ENCODE measurements around the gene SORT1.
"Not testable (repeated sequence)": the region's sequence is repeated elsewhere in the genome, so short reads cannot be mapped to it uniquely, and the experiment has no call there.

SORT1 gene

GRCh38 chr1:109379422-109379821, 18.3 kb downstream of the SORT1 start:
- no peak for DNase-seq

- no peak for DNase-seq
Measured at GRCh38 chr1:109377698-109378097, 20.0 kb downstream of the SORT1 start.

GRCh38 chr1:109373696-109374095, 24.0 kb downstream of the SORT1 start:
- not testable (repeated sequence) for DNase-seq

- DNase-seq, result no peak
Measured at GRCh38 chr1:109373126-109373525, 24.6 kb downstream of the SORT1 start.

GRCh38 chr1:109372281-109372680, 25.4 kb downstream of the SORT1 start:
- no peak for DNase-seq

GRCh38 chr1:109371341-109371739, 26.4 kb downstream of the SORT1 start:
- DNase-seq, result no peak

GRCh38 chr1:109370712-109371340, 26.9 kb downstream of the SORT1 start:
- no peak for DNase-seq

GRCh38 chr1:109369167-109369746, 28.5 kb downstream of the SORT1 start:
- DNase-seq, result no peak

- no peak for DNase-seq
Measured at GRCh38 chr1:109368464-109368863, 29.3 kb downstream of the SORT1 start.

GRCh38 chr1:109367626-109368025, 30.1 kb downstream of the SORT1 start:
- DNase-seq, result no peak

- no peak for DNase-seq
Measured at GRCh38 chr1:109365642-109366204, 32.0 kb downstream of the SORT1 start.

- no peak for DNase-seq
Measured at GRCh38 chr1:109361649-109362048, 36.1 kb downstream of the SORT1 start.

- DNase-seq, result no peak
Measured at GRCh38 chr1:109361069-109361468, 36.6 kb downstream of the SORT1 start.

- no peak for DNase-seq
Measured at GRCh38 chr1:109357616-109358015, 40.1 kb downstream of the SORT1 start.

- no peak for DNase-seq
Measured at GRCh38 chr1:109356915-109357314, 40.8 kb downstream of the SORT1 start.

GRCh38 chr1:109356505-109356904, 41.2 kb downstream of the SORT1 start:
- DNase-seq, result no peak

- no peak for DNase-seq
Measured at GRCh38 chr1:109354929-109355328, 42.8 kb downstream of the SORT1 start.

- no peak for DNase-seq
Measured at GRCh38 chr1:109351457-109351856, 46.3 kb downstream of the SORT1 start.

- no peak for DNase-seq
Measured at GRCh38 chr1:109350655-109351054, 47.1 kb downstream of the SORT1 start.

GRCh38 chr1:109350182-109350581, 47.5 kb downstream of the SORT1 start:
- no peak for DNase-seq

GRCh38 chr1:109347511-109347910, 50.2 kb downstream of the SORT1 start:
- no peak for DNase-seq

- DNase-seq, result no peak
Measured at GRCh38 chr1:109341944-109342930, 55.5 kb downstream of the SORT1 start.

- DNase-seq, result no peak
Measured at GRCh38 chr1:109338608-109339007, 59.1 kb downstream of the SORT1 start.
